GM10248 (cell line): Measurements from ENCODE around the gene CBL.

Source experiments
- CTCF ChIA-PET: fragments of 300-600 bp; sonication (Branson Sonifier 250); formaldehyde crosslinking; extraction: SDS; loops from one replicate; lab custom pipeline; 2021; ENCODE audit warnings: antibody characterized with exemption; lab: Yijun Ruan, JAX
- POLR2A ChIA-PET: fragments of 350-650 bp; sonication (Branson Sonifier 250); formaldehyde crosslinking; extraction: SDS; loops from one replicate; lab custom pipeline; 2020; ENCODE audit warnings: antibody characterized with exemption; lab: Yijun Ruan, JAX
- DNase-seq: peaks from one replicate; pipeline ENCODE4 v3.0.0; 2012; ENCODE audit errors: extremely low spot score
- TF ChIP-seq, protein P1 (sequence below): IDR thresholded peaks from 2 replicates; pipeline ENCODE4 v1.5.1; 2012; ENCODE audit warnings: mild to moderate bottlenecking, low read depth; ENCODE audit errors: extremely low read depth, missing control alignments, control extremely low read depth

Gene CBL

DNA sequence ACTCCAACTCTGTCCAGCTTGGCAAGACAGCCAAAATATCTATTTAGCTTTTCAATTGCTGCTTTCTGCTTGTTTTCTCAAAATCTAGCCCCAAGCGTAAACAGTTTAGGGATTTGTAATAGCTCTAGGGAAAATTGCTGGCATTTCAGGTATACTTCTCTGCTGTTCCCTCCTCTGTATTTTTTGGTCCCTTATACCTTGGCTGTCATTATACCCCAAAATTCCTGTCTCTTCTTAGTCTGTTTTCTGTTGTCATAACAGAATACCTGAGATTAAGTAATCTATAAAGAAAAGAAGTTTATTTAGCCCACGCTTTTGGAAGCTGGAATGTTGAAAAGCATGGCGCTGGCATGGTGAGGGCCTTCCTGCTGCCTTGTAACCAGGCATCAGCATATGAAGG lies 87.3 kb downstream of the CBL start:
- no peak for DNase-seq
- POLR2A ChIA-PET = no interaction called here
- CTCF ChIA-PET = interaction anchor here (3.6 kb wide), 1 partner anchor 9 kb away, joined by 18 read pairs; no protein-coding TSS in a partner anchor
- TF ChIP-seq, protein P1, sequence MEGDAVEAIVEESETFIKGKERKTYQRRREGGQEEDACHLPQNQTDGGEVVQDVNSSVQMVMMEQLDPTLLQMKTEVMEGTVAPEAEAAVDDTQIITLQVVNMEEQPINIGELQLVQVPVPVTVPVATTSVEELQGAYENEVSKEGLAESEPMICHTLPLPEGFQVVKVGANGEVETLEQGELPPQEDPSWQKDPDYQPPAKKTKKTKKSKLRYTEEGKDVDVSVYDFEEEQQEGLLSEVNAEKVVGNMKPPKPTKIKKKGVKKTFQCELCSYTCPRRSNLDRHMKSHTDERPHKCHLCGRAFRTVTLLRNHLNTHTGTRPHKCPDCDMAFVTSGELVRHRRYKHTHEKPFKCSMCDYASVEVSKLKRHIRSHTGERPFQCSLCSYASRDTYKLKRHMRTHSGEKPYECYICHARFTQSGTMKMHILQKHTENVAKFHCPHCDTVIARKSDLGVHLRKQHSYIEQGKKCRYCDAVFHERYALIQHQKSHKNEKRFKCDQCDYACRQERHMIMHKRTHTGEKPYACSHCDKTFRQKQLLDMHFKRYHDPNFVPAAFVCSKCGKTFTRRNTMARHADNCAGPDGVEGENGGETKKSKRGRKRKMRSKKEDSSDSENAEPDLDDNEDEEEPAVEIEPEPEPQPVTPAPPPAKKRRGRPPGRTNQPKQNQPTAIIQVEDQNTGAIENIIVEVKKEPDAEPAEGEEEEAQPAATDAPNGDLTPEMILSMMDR = no peak

GRCh38 chr11:119295178-119295577 lies 89.0 kb downstream of the CBL start:
- ChIA-PET CTCF (interaction anchor here (3.6 kb wide), 1 partner anchor 11 kb away, joined by 18 read pairs; no protein-coding TSS in a partner anchor), POLR2A (no interaction called here)
- TF ChIP-seq, protein P1 = peak; percentile 21
- no peak for DNase-seq

DNA sequence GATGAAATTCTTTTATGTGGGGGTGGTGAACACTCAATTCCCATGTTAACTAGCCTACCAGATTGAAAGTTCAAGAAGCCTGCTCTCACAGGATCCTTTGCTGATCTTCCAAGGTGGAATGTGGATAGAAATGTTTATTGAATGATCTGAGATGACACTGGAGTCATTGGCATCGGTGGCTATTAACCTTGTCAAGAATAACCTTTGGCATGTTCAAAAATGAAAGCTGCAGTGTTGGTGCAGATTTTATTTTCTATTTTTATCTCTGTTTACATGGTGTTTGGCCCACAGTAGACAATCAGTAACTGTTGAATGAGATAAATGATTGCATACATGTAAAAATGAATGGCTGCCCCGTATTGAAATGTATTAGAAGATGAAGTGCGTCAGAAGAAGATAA lies 91.8 kb downstream of the CBL start:
- ChIA-PET CTCF (interaction anchor here (0.9 to 3.4 kb wide), 5 partner anchors 11 to 93 kb away, joined by 3 to 21 read pairs (median 4); no protein-coding TSS in a partner anchor), POLR2A (no interaction called here)
- no peak for DNase-seq
- TF ChIP-seq, protein P1 = no peak

DNA sequence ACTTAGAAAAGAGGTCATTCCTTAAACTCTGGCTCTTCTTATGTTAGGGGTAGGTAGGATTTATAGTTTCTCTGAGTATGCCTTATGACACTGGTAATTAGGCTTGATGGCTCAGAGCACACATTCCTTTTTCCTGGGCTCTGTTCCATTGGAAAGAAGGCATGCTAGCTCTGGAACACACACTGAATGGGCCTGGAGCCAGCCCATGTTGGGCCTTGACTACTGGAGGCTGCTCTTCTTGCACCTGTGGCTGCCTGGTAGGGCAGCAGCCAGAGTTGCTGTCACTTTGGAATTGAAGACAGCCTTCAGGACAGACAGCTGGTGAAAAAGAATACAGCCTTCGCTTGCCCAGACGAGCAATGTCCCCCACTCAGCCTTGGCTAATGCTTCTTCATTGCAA lies 92.6 kb downstream of the CBL start:
- ChIA-PET CTCF (interaction anchor here (1.1 to 3.4 kb wide), 5 partner anchors 10 to 40 kb away, joined by 3 to 21 read pairs (median 10); partner anchors contain the start of gene MCAM), POLR2A (no interaction called here)

GRCh38 chr11:119299416-119299815 lies 93.3 kb downstream of the CBL start:
- POLR2A ChIA-PET = no interaction called here

More for the DNA sequence above, 92.6 kb downstream of the CBL start:
- TF ChIP-seq, protein P1 = no peak
- DNase-seq = no peak

GRCh38 chr11:119300198-119300964 lies 94.2 kb downstream of the CBL start:
- TF ChIP-seq, protein P1 = no peak
- no peak for DNase-seq
- POLR2A ChIA-PET = no interaction called here
- CTCF ChIA-PET = interaction anchor here (1.1 to 3.4 kb wide), 7 partner anchors 8 to 132 kb away, joined by 3 to 21 read pairs (median 7); partner anchors contain the start of genes MCAM and NLRX1

More at GRCh38 chr11:119299416-119299815, 93.3 kb downstream of the CBL start:
- CTCF ChIA-PET = interaction anchor here (0.7 to 3.4 kb wide), 5 partner anchors 9 to 60 kb away, joined by 3 to 21 read pairs (median 10); partner anchors contain the start of gene MCAM
- DNase-seq = no peak
- TF ChIP-seq, protein P1 = no peak
